Subcutaneous adipose tissue (tissue), 4 donors: ENCODE measurements around the gene GP1BB. TPM values are rescaled to one million over a fixed set of nuclear protein-coding genes. Genes with fewer than 3 reads are reported as not detected.

Experiments used
- total RNA-seq, 4 donors: library from RNA; depleted of rRNA; stranded (reverse); fragments of >200 nt; gene quantifications; one replicate each; pipeline ENCODE4 v1.1.0, GENCODE V29; 2016
- TF ChIP-seq, protein P1 (sequence below): fragments of 450-650 bp; IDR thresholded peaks from one replicate; pipeline ENCODE4 v1.5.1; 2016; ENCODE audit warnings: low read depth, mild to moderate bottlenecking, control low read depth, antibody characterized with exemption, moderate library complexity

Gene GP1BB
- total RNA-seq, 4 donors from 2014 or later: 0.34 to 2.8 (median 1.5) TPM; not detected in 1

DNA sequence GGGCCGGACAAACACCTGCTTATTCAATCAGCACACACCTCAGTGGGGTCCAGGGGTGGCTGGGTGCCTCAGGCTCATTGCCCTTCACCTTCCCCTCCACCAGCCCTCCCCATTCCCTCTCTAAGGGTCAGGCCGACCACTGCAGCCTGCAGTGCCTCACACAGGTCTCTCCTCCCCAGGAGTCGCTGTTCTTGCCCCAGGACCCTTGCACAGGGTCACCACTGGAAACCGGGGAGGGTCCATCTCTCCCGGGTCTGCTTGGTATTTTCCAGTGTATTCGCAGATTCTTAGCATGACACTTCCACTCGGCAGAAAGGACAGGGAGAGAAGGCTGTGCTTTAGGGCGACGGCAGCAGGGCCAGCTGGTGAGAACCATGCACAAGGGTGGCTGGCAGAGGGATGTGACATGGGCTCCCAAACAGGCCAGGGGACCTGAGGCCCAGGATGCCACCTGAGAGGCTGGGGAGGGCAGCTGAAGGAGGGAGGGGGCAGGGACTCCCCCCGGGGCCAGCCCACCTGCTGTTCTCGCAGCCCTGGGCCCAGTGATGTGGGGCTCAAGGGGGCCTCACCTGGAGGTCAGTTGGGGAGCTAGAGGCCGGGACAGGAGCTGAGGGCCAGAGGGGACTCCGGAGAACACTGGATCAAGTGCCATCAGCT lies 21.1 kb downstream of the GP1BB start:
- TF ChIP-seq, protein P1, sequence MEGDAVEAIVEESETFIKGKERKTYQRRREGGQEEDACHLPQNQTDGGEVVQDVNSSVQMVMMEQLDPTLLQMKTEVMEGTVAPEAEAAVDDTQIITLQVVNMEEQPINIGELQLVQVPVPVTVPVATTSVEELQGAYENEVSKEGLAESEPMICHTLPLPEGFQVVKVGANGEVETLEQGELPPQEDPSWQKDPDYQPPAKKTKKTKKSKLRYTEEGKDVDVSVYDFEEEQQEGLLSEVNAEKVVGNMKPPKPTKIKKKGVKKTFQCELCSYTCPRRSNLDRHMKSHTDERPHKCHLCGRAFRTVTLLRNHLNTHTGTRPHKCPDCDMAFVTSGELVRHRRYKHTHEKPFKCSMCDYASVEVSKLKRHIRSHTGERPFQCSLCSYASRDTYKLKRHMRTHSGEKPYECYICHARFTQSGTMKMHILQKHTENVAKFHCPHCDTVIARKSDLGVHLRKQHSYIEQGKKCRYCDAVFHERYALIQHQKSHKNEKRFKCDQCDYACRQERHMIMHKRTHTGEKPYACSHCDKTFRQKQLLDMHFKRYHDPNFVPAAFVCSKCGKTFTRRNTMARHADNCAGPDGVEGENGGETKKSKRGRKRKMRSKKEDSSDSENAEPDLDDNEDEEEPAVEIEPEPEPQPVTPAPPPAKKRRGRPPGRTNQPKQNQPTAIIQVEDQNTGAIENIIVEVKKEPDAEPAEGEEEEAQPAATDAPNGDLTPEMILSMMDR: no peak

DNA sequence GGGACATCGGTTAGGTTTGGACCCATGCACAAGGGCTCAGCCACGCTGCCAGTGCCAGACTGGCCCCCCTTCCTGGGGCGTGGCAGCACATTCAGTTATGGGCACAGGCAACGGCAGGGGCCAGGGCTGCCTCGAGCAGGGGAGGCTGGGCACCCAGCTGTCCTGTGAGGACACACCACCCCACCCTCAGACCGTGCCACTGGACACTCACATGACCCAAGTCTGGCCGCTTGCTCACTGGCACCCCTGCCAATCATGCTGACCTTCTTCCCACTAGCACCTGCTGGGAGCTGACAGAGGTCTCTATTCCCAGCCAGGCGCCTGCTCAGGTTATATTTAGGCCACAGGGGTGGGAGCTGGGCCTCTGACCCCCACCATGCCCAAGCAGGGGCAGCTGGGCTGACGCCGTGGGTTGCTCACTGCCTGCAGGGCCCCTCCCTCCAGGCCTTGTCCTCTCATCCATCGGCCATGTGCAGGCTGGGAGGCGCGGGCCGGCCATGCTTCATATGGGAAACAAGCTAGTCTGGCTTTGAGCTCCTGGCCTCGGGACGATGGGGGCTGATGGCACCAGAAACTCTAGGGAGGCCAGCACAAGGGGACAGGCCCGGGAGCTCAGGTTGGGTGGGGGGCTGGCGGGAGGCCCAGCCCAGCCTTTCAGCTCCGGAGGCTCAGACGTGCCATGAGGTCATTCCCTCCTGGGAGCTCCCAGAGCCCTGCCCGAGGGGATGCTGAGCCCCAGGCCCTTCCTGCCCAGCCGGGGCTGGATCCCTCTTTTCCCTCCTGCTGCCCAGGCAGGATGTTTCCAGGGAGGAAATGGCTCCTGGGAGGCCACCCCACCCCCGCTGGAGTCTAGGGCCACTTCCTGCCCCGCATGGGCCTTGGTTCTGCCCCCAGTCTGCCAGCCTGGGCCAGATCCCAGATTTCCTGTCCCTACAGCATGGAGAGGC lies 22.1 kb downstream of the GP1BB start:
- TF ChIP-seq, protein P1: no peak

DNA sequence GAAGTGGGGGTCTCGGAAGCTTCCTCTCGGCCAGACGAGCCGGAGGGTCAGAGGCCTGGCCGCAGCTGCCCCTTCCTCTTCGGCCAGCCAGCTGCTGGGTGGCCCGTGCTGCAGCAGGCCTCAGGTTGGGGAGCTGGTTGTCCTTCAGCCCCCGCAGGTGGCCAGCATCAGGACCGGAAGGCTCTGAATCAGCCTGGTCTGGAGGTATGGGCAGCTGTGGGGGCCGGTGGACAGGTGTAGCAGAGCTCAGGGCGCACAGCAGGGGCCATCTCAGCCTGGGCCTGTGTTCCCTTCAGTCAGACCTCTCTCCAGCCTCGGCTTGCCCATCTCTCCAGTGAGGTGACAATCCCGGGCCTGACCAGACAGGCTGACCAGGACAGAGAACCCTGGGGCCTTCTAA lies 23.4 kb downstream of the GP1BB start:
- TF ChIP-seq, protein P1: no peak

DNA sequence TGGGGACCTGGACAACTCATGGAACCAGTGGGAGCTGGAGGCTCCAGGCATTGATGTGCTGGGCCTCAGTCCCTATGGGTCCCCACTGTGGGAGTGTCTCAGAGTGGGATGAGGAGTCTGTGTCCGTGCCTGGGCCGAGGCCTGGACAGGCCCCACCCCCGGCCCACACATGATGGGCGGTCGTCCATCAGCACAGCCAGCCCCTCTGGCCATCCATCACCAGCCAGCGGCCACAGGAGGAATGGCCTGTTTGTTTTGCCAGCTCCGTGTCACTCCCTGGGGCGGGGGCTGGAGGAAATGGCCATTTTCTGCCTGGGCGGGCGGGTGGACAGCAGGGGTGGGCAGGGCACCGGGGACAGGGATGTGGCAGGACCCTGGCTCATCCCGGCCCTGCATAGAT lies 24.2 kb downstream of the GP1BB start:
- TF ChIP-seq, protein P1: no peak

DNA sequence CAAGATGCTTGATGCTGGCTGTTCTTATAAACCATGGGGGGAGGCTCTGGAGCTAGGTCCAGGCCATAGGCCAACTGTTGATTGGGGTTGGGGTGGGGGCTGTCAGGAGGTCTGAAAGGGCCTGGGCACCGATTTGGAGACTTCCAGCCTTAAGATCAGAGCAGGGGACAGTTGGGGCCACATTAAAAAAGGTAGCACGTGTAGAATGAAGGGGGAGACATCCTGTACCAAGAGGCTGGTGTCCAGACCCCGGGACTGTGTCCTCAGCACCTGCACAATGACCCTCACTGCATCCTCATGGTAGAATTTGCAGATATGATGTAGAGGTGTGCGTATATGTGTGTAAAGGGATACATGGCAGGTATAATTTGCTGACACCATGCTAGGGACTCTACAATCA lies 24.8 kb downstream of the GP1BB start:
- TF ChIP-seq, protein P1: no peak

DNA sequence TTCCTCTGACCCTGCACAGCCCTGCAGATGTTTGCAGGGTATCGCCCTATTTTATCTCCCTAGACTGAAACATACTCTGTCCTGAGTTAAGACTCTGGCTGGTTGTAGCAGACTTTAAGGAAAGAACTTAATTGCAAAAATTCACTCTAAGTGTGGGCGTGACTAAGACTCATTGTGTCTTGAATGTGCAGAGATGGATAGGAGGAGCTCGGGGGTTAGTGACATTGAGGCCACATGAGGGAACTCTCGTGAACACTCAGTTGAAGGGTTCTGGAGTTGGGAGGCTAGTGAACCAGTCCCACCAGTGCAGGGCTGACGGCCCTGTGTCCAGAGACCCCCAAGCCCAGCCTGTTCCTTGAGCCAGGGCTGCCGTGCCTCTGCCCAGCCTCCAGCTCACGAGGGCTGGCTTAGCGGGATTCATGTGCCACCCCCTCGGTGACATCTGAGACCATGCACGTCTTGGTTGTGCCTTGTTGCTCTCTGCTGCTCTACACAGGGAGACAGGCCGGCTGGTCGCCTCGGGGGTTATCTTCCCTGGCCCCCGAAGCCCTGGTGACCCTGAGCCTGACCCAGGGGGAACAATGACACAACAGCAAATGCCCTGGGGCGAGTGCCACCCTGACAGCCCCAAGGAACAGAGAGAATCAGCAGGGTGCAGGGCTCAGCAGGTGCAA lies 25.8 kb downstream of the GP1BB start:
- TF ChIP-seq, protein P1: no peak

DNA sequence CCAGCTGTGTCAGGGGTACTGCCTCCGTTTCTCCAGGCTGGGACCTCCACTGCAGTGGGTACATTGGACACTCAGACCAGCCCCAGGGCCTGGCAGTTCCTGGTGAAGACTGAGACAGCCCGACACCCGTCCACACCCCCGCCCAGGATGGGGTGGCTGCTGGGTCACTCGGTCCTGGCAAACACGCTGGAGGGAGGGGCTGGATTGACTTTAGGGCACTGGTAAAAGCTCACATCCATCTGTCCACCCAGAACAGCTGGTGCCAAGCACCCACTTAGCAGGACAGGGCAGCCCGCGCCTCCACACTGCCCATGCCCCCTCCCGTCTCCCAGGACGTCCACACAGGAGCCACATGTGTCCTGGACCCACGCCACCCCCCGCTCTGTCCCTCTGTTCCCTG lies 26.5 kb downstream of the GP1BB start:
- TF ChIP-seq, protein P1: no peak
